SK-N-SH (cell line): ENCODE results near the gene FANCM. TPM values are rescaled to one million over a fixed set of nuclear protein-coding genes. Genes with fewer than 3 reads are reported as not detected.

ENCODE experiments used
- CTCF ChIA-PET: fragments of 300-600, 350-600 bp; formaldehyde crosslinking; extraction: SDS; loops from one replicate; lab custom pipeline; 2021; lab: Yijun Ruan, JAX
- POLR2A ChIA-PET: fragments of 350-600 bp; sonication (Branson Sonifier 250); formaldehyde crosslinking; extraction: SDS; loops from one replicate; lab custom pipeline; 2020; ENCODE audit warnings: antibody characterized with exemption, inconsistent platforms; lab: Yijun Ruan, JAX
- DNase-seq: peaks from one replicate; pipeline ENCODE4 v3.0.0; 2012
- H2AFZ ChIP-seq: fragments of 200-600 bp; sonication (generic); 2 replicates; pipeline ENCODE4 v1.8.1; 2016; ENCODE audit warnings: antibody characterized with exemption, mild to moderate bottlenecking, low read depth
- H3F3A ChIP-seq: fragments of 200-600 bp; sonication (generic); replicated peaks from 2 replicates; pipeline ENCODE3; 2016; ENCODE audit warnings: antibody characterized with exemption, mild to moderate bottlenecking; ENCODE audit not compliant: insufficient read depth
- H3K27ac ChIP-seq, 2 experiments: fragments of 200-500 bp in 1 of 2; fragments of 200-600 bp in 1 of 2; sonication (Bioruptor generic) in 1 of 2; sonication (generic), shearing (Covaris generic) in 1 of 2; 2 replicates each; pipeline versions ENCODE4 v1.5.1 to v1.6.1; 2014 to 2016; ENCODE audit warnings: low read depth in 2 of 2, inconsistent platforms in 1 of 2, low read length in 1 of 2, mild to moderate bottlenecking in 1 of 2, mixed read lengths in 1 of 2
- H3K27me3 ChIP-seq: fragments of 200-600 bp; sonication (generic), shearing (Covaris generic); 2 replicates; pipeline ENCODE4 v1.6.1; 2016; ENCODE audit warnings: mixed run types; ENCODE audit not compliant: insufficient read depth
- H3K36me3 ChIP-seq, 2 experiments: fragments of 200-500 bp in 1 of 2; fragments of 200-600 bp in 1 of 2; sonication (Bioruptor generic) in 1 of 2; sonication (generic) in 1 of 2; replicated peaks in 1 of 2; 2 replicates each; pipeline versions ENCODE3 to v1.5.1; 2014 to 2016; ENCODE audit warnings: low read length in 1 of 2, mild to moderate bottlenecking in 1 of 2; ENCODE audit not compliant: insufficient read depth in 2 of 2, control insufficient read depth in 1 of 2
- H3K4me1 ChIP-seq, 2 experiments: fragments of 200-500 bp in 1 of 2; fragments of 200-600 bp in 1 of 2; sonication (Bioruptor generic) in 1 of 2; sonication (generic), shearing (Covaris generic) in 1 of 2; 2 replicates each; pipeline versions ENCODE4 v1.5.1 to v1.6.1; 2014 to 2016; ENCODE audit warnings: low read depth in 1 of 2, low read length in 1 of 2, mixed run types in 1 of 2; ENCODE audit not compliant: insufficient read depth in 2 of 2, control insufficient read depth in 1 of 2
- H3K4me2 ChIP-seq: fragments of 200-600 bp; sonication (generic), shearing (Covaris generic); 2 replicates; pipeline ENCODE4 v1.6.1; 2017; ENCODE audit warnings: mixed run types
- H3K4me3 ChIP-seq, 2 experiments: fragments of 200-500 bp in 1 of 2; fragments of 200-600 bp in 1 of 2; sonication (Bioruptor generic) in 1 of 2; sonication (generic), shearing (Covaris generic) in 1 of 2; 2 replicates each; pipeline versions ENCODE4 v1.5.1 to v1.8.1; 2014 to 2016; ENCODE audit warnings: low read depth in 2 of 2, inconsistent platforms in 1 of 2, low read length in 1 of 2, mild to moderate bottlenecking in 1 of 2, mixed read lengths in 1 of 2, moderate library complexity in 1 of 2
- H3K79me2 ChIP-seq: fragments of 200-600 bp; sonication (generic); 2 replicates; pipeline ENCODE4 v1.8.1; 2017; ENCODE audit warnings: mild to moderate bottlenecking; ENCODE audit not compliant: insufficient read depth
- H3K9ac ChIP-seq: fragments of 200-600 bp; sonication (generic); 2 replicates; pipeline ENCODE4 v1.6.1; 2017; ENCODE audit warnings: mixed run types
- H3K9me2 ChIP-seq: fragments of 200-600 bp; sonication (generic); 2 replicates; pipeline ENCODE4 v1.6.1; 2017; ENCODE audit warnings: mixed run types
- H3K9me3 ChIP-seq: fragments of 200-600 bp; sonication (generic); 2 replicates; pipeline ENCODE4 v1.6.1; 2017; ENCODE audit warnings: mixed run types, mild to moderate bottlenecking, moderate library complexity
- H4K20me1 ChIP-seq: fragments of 200-600 bp; sonication (generic); 2 replicates; pipeline ENCODE4 v1.6.1; 2017; ENCODE audit warnings: mild to moderate bottlenecking, mixed run types; ENCODE audit not compliant: insufficient read depth
- EP300 ChIP-seq, 2 experiments: IDR thresholded peaks; 2 replicates each; pipeline versions ENCODE4 v1.4.0 to v1.6.1; 2012; ENCODE audit warnings: borderline replicate concordance in 1 of 2, low read depth in 1 of 2, low read length in 1 of 2
- FOSL2 ChIP-seq: IDR thresholded peaks from 2 replicates; pipeline ENCODE4 v1.4.0; 2012; ENCODE audit warnings: low read depth, mild to moderate bottlenecking, moderate library complexity, borderline replicate concordance
- FOXJ3 ChIP-seq: sonication (generic); formaldehyde crosslinking; IDR thresholded peaks from 2 replicates; pipeline ENCODE4 v1.5.1; 2020; ENCODE audit warnings: mild to moderate bottlenecking, missing genetic modification reagents
- JUND ChIP-seq: IDR thresholded peaks from 2 replicates; pipeline ENCODE4 v1.4.0; 2012
- MEF2A ChIP-seq: IDR thresholded peaks from 2 replicates; pipeline ENCODE4 v1.4.0; 2012; ENCODE audit warnings: low read depth, borderline replicate concordance
- NFIC ChIP-seq: IDR thresholded peaks from 2 replicates; pipeline ENCODE4 v1.4.0; 2012; ENCODE audit warnings: borderline replicate concordance
- RCOR1 ChIP-seq: fragments of 150-350 bp; IDR thresholded peaks from 2 replicates; pipeline ENCODE4 v1.6.1; 2017; ENCODE audit warnings: antibody characterized with exemption, low read length
- RFX5 ChIP-seq: IDR thresholded peaks from 2 replicates; pipeline ENCODE4 v1.6.1; 2012; ENCODE audit warnings: mild to moderate bottlenecking, improper control_type of control experiment, low read length
- RXRA ChIP-seq: IDR thresholded peaks from 2 replicates; pipeline ENCODE4 v1.4.0; 2012; ENCODE audit warnings: low read depth, mild to moderate bottlenecking, borderline replicate concordance
- TEAD4 ChIP-seq: IDR thresholded peaks from 2 replicates; pipeline ENCODE4 v1.4.0; 2012; ENCODE audit warnings: mild to moderate bottlenecking, borderline replicate concordance; ENCODE audit not compliant: insufficient read depth
- WGBS: methylation state at CpG from one replicate; pipeline ENCODE4 v1.1.6; 2017; ENCODE audit warnings: low lambda C conversion rate; 5-methylcytosine and 5-hydroxymethylcytosine counted together
- polyA plus RNA-seq, 3 experiments: library from polyadenylated mRNA; depleted of rRNA; stranded (reverse); fragments of >200 nt; gene quantifications; 2 replicates each; pipeline ENCODE4 v1.2.3, GENCODE V29; 2012
- TF ChIP-seq, protein P1 (sequence below): IDR thresholded peaks from 2 replicates; pipeline ENCODE4 v1.4.0; 2012; ENCODE audit warnings: low read depth, borderline replicate concordance
- TF ChIP-seq, protein P2 (sequence below): fragments of 150-350 bp; IDR thresholded peaks from 2 replicates; pipeline ENCODE4 v1.6.1; 2017; ENCODE audit warnings: antibody characterized with exemption, low read length, low read depth, borderline replicate concordance
- TF ChIP-seq, protein P3 (sequence below): fragments of 200-600 bp; sonication (generic); IDR thresholded peaks from 2 replicates; pipeline ENCODE4 v1.6.1; 2017; ENCODE audit warnings: antibody characterized with exemption, mild to moderate bottlenecking, moderate library complexity

The FANCM gene
- polyA plus RNA-seq, 1 of the 3 experiments (the other 2 are of a cell fraction): 0.67 TPM

DNA sequence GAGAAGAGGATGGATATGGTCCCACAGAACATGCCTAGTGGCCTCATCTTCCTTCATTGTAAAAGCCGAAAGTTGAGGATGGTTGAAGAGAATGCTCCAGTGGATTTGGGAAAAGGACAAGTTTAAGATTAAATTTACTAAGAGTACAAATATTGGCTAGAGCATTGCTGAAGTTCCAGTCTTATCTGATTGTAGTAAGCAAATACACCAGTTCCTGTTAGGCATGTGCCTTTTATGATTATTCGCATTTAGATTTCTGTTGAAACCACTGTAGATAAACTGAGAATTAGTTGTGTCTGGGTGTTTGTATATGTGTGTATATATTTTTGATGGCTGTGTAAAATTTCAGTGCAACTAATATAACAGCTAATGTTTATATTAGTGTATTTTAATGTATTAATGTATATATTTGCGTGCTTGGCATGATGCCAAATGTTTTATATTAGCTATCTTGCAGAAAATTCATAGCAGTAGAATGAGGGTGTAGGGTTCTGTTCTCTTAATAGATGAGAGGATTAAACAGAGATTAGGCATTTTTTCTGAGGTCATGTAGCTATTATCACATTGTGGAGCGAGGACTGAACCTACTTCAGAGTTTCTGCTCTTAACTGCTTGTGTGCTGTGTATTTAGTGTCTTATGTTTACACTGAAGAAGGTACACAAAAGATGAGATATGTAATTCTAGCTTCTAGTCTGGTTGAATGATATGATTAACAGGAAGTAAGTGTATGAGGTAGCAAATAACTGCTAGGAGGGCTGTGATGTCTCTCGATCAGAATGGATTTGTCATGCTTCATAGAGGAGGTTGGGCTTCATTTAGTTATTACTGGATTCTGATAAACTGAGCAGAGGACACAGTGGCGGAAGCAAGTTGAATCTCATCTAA, 22.6 kb upstream of the FANCM start:
- H3F3A ChIP-seq: no peaks in the 10 kb centered on the region
- H3K9ac ChIP-seq: no peak overlapping the region
- no peak overlapping the region for H3K4me3 ChIP-seq
- no peak for DNase-seq
- H4K20me1 ChIP-seq: no peaks in the 10 kb centered on the region
- CTCF ChIA-PET: interaction anchor here (0.7 kb wide), 1 partner anchor 133 kb away, joined by 3 read pairs; no protein-coding TSS in a partner anchor
- WGBS: 78% methylated on average over 6 of the region's 6 CpGs
- POLR2A ChIA-PET: no interaction called here
- H3K4me1 ChIP-seq: peaks cover 0 to 5% of the 10 kb centered on the region in 2 experiments; a peak in 1 of 4 replicates
- no peaks in the 10 kb centered on the region for H3K9me2 ChIP-seq
- H3K27ac ChIP-seq: peak overlapping the region in 1 of 2 experiments; percentile 24; a peak in 2 of 4 replicates
- no peaks in the 10 kb centered on the region for H3K79me2 ChIP-seq
- peaks cover 26 to 44% of the 10 kb centered on the region in 2 experiments for H3K36me3 ChIP-seq
- no peak overlapping the region for H2AFZ ChIP-seq
- no peaks in the 10 kb centered on the region for H3K9me3 ChIP-seq
- no peak overlapping the region for H3K4me2 ChIP-seq
- no peaks in the 10 kb centered on the region for H3K27me3 ChIP-seq
- no peak for TF ChIP-seq RCOR1
- TF ChIP-seq NFIC: 0 out of 2 replicates have a peak, but pooled peaks have one; percentile 12

DNA sequence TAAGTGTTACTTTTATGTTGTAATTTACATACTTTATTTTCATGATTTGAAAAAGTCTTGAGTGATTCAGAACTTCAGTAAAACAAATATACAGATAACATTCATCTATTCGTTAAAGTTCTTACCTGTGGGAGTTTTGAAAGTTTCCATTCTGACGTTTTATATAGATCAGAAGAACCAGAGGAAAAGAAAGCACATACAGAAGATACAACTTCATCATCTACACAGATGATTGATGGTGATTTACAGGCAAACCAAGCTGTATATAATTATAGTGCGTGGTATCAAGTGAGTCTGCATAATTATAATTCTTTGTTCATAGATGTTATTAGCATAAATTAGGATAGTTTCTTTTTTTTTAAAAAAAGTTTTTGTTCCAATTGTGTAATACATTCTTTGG, 21.4 kb upstream of the FANCM start:
- POLR2A ChIA-PET: no interaction called here
- 78% methylated on average over 3 of the region's 3 CpGs for WGBS

DNA sequence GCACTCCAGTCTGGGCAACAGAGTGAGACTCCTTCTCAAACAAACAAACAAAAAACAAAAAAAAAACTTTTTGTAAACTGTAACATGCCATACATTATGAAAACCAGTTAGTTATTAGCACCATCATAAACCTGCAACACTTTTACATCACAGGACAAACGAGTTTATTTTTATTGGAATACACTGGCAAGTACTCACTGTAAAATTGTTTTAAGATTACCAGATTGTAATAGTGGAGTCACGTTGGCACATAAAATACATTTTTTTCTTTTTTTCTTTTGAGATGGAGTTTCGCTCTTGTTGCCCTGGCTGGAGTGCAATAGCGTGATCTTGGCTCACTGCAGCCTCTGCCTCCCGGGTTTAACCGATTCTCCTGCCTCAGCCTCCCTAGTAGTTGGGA, 17.1 kb upstream of the FANCM start:
- CTCF ChIA-PET: no interaction called here
- TF ChIP-seq, protein P1, sequence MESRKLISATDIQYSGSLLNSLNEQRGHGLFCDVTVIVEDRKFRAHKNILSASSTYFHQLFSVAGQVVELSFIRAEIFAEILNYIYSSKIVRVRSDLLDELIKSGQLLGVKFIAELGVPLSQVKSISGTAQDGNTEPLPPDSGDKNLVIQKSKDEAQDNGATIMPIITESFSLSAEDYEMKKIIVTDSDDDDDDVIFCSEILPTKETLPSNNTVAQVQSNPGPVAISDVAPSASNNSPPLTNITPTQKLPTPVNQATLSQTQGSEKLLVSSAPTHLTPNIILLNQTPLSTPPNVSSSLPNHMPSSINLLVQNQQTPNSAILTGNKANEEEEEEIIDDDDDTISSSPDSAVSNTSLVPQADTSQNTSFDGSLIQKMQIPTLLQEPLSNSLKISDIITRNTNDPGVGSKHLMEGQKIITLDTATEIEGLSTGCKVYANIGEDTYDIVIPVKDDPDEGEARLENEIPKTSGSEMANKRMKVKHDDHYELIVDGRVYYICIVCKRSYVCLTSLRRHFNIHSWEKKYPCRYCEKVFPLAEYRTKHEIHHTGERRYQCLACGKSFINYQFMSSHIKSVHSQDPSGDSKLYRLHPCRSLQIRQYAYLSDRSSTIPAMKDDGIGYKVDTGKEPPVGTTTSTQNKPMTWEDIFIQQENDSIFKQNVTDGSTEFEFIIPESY: no peak
- TF ChIP-seq JUND (no peak), RXRA (no peak), TEAD4 (no peak), NFIC (no peak), MEF2A (no peak), RFX5 (no peak), EP300 (IDR thresholded peaks at IDR 0.05; ENCODE audit: borderline replicate concordance in 1 of 2, low read depth in 1 of 2, low read length in 1 of 2) (no peak)
- TF ChIP-seq, protein P2, sequence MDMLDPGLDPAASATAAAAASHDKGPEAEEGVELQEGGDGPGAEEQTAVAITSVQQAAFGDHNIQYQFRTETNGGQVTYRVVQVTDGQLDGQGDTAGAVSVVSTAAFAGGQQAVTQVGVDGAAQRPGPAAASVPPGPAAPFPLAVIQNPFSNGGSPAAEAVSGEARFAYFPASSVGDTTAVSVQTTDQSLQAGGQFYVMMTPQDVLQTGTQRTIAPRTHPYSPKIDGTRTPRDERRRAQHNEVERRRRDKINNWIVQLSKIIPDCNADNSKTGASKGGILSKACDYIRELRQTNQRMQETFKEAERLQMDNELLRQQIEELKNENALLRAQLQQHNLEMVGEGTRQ: no peak
- TF ChIP-seq, protein P3, sequence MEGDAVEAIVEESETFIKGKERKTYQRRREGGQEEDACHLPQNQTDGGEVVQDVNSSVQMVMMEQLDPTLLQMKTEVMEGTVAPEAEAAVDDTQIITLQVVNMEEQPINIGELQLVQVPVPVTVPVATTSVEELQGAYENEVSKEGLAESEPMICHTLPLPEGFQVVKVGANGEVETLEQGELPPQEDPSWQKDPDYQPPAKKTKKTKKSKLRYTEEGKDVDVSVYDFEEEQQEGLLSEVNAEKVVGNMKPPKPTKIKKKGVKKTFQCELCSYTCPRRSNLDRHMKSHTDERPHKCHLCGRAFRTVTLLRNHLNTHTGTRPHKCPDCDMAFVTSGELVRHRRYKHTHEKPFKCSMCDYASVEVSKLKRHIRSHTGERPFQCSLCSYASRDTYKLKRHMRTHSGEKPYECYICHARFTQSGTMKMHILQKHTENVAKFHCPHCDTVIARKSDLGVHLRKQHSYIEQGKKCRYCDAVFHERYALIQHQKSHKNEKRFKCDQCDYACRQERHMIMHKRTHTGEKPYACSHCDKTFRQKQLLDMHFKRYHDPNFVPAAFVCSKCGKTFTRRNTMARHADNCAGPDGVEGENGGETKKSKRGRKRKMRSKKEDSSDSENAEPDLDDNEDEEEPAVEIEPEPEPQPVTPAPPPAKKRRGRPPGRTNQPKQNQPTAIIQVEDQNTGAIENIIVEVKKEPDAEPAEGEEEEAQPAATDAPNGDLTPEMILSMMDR: no peak

More for the DNA sequence above, 21.4 kb upstream of the FANCM start:
- Histone ChIP-seq H3K9me2 (no peaks in the 10 kb centered on the region), H3K4me3 (no peak overlapping the region), H3K36me3 (peaks cover 20 to 38% of the 10 kb centered on the region in 2 experiments), H4K20me1 (no peaks in the 10 kb centered on the region), H3F3A (no peaks in the 10 kb centered on the region), H3K79me2 (no peaks in the 10 kb centered on the region), H3K27ac (no peak overlapping the region), H2AFZ (no peak overlapping the region), H3K9me3 (no peaks in the 10 kb centered on the region), H3K4me2 (no peak overlapping the region), H3K4me1 (peaks cover 0 to 5% of the 10 kb centered on the region in 2 experiments; a peak in 1 of 4 replicates), H3K9ac (no peak overlapping the region), H3K27me3 (no peaks in the 10 kb centered on the region)
- CTCF ChIA-PET: interaction anchor here (0.6 kb wide), 1 partner anchor 169 kb away, joined by 3 read pairs; no protein-coding TSS in a partner anchor
- TF ChIP-seq FOXJ3 (CRISPR knock-in tag) (no peak), FOSL2 (no peak), TEAD4 (no peak)
- TF ChIP-seq, protein P2: no peak
- no peak for DNase-seq

More for the DNA sequence above, 17.1 kb upstream of the FANCM start:
- no peaks in the 10 kb centered on the region for H3K9me3 ChIP-seq
- no peak overlapping the region for H3K4me3 ChIP-seq
- no peaks in the 10 kb centered on the region for H3K27me3 ChIP-seq
- WGBS: 96% methylated on average over 6 of the region's 6 CpGs
- H3K27ac ChIP-seq: no peak overlapping the region
- H3K79me2 ChIP-seq: no peaks in the 10 kb centered on the region
- no peaks in the 10 kb centered on the region for H3F3A ChIP-seq
- DNase-seq: no peak
- peaks cover 0 to 2% of the 10 kb centered on the region in 2 experiments; a peak in 1 of 4 replicates for H3K4me1 ChIP-seq
- no peak overlapping the region for H3K4me2 ChIP-seq
- no peaks in the 10 kb centered on the region for H3K9me2 ChIP-seq
- H3K36me3 ChIP-seq: peaks cover 18 to 30% of the 10 kb centered on the region in 2 experiments
- H2AFZ ChIP-seq: no peak overlapping the region
- no peak overlapping the region for H3K9ac ChIP-seq
- no peaks in the 10 kb centered on the region for H4K20me1 ChIP-seq
- POLR2A ChIA-PET: no interaction called here
